H1 (cell line): ENCODE results near the gene LIMK2. TPM values are rescaled to one million over a fixed set of nuclear protein-coding genes. Genes with fewer than 3 reads are reported as not detected.
"Not testable (repeated sequence)": the region's sequence is repeated elsewhere in the genome, so short reads cannot be mapped to it uniquely, and the experiment has no call there.

Experiments used
- CTCF ChIA-PET: fragments of 300-600 bp; sonication (Branson Sonifier 250); formaldehyde crosslinking; loops from one replicate; lab custom pipeline; 2021; ENCODE audit not compliant: partially characterized antibody; lab: Charles Lee
- POLR2A ChIA-PET: fragments of 300-600 bp; sonication (Branson Sonifier 250); formaldehyde crosslinking; loops from one replicate; lab custom pipeline; 2021; ENCODE audit warnings: inconsistent platforms; ENCODE audit not compliant: partially characterized antibody; lab: Charles Lee
- DNase-seq, 2 experiments: peaks; one replicate each; pipeline versions ENCODE4 v3.0.0 to v3.0.0-alpha.2; 2010 to 2022; ENCODE audit warnings: low spot score in 2 of 2, low read depth in 1 of 2, mixed read lengths in 1 of 2
- FAIRE-seq: peaks from 2 replicates; lab custom pipeline; 2011; peaks lifted over from hg19 to GRCh38; lab: Jason Lieb, UNC
- H2AFZ ChIP-seq: 2 replicates; pipeline ENCODE4 v1.8.1; 2012; ENCODE audit warnings: low read length, inconsistent platforms
- H2AK5ac ChIP-seq: 2 replicates; pipeline ENCODE4 v1.6.1; 2013; ENCODE audit warnings: low read depth, low read length
- H2BK120ac ChIP-seq: replicated peaks from 2 replicates; pipeline ENCODE3; 2013; ENCODE audit warnings: low read depth, low read length, inconsistent platforms
- H2BK12ac ChIP-seq: 2 replicates; pipeline ENCODE4 v1.6.1; 2013; ENCODE audit warnings: low read depth, low read length
- H2BK15ac ChIP-seq: 2 replicates; pipeline ENCODE4 v1.6.1; 2013; ENCODE audit warnings: low read length
- H2BK20ac ChIP-seq: 2 replicates; pipeline ENCODE4 v1.6.1; 2013; ENCODE audit warnings: low read length
- H2BK5ac ChIP-seq: 2 replicates; pipeline ENCODE4 v1.6.1; 2013; ENCODE audit warnings: low read depth, low read length
- H3K14ac ChIP-seq: 2 replicates; pipeline ENCODE4 v1.6.1; 2013; ENCODE audit warnings: inconsistent platforms; ENCODE audit not compliant: insufficient read length
- H3K18ac ChIP-seq: 2 replicates; pipeline ENCODE4 v1.6.1; 2013; ENCODE audit warnings: low read length; ENCODE audit errors: extremely low read depth
- H3K23ac ChIP-seq: 2 replicates; pipeline ENCODE4 v1.6.1; 2013; ENCODE audit warnings: inconsistent platforms; ENCODE audit not compliant: insufficient read length
- H3K23me2 ChIP-seq: 2 replicates; pipeline ENCODE4 v1.6.1; 2013; ENCODE audit warnings: low read depth, low read length
- H3K27ac ChIP-seq: 2 replicates; pipeline ENCODE4 v1.6.1; 2011; ENCODE audit warnings: low read depth, low read length, inconsistent platforms
- H3K27me3 ChIP-seq, 4 experiments: replicated peaks in 1 of 4; 1 replicate in 1 of 4; 2 replicates in 3 of 4; pipeline versions ENCODE4 v1.6.1 to v1.8.1; 2011 to 2013; ENCODE audit warnings: low read length in 3 of 4, mild to moderate bottlenecking in 3 of 4, inconsistent platforms in 2 of 4, mixed read lengths in 2 of 4, moderate library complexity in 1 of 4; ENCODE audit not compliant: control insufficient read depth in 3 of 4, insufficient read depth in 3 of 4; ENCODE audit errors: extremely low read depth in 1 of 4
- H3K36me3 ChIP-seq, 4 experiments: 2 replicates each; pipeline versions ENCODE4 v1.6.1 to v1.8.1; 2011 to 2013; ENCODE audit warnings: mild to moderate bottlenecking in 4 of 4, low read length in 3 of 4, moderate library complexity in 2 of 4, control low read depth in 1 of 4, inconsistent platforms in 1 of 4; ENCODE audit not compliant: insufficient read depth in 4 of 4, control insufficient read depth in 2 of 4
- H3K4ac ChIP-seq: replicated peaks from 2 replicates; pipeline ENCODE3; 2013; ENCODE audit warnings: low read length, low read depth, mixed read lengths, inconsistent platforms; ENCODE audit not compliant: insufficient read length
- H3K4me1 ChIP-seq, 4 experiments: replicated peaks in 1 of 4; 1 replicate in 1 of 4; 2 replicates in 3 of 4; pipeline versions ENCODE4 v1.6.1 to v1.8.1; 2011 to 2013; ENCODE audit warnings: low read length in 3 of 4, inconsistent platforms in 2 of 4, mixed read lengths in 1 of 4; ENCODE audit not compliant: insufficient read depth in 4 of 4, control insufficient read depth in 3 of 4
- H3K4me2 ChIP-seq, 2 experiments: 2 replicates each; pipeline versions ENCODE4 v1.6.1 to v1.8.1; 2011 to 2013; ENCODE audit warnings: low read depth in 2 of 2, low read length in 2 of 2, control low read depth in 1 of 2, inconsistent platforms in 1 of 2, mild to moderate bottlenecking in 1 of 2; ENCODE audit not compliant: insufficient read depth in 1 of 2
- H3K4me3 ChIP-seq, 4 experiments: fragments of 200-600, 300-600 bp in 1 of 4; sonication (generic), shearing (Covaris generic), sonication (Bioruptor Twin) in 1 of 4; 2 replicates each; pipeline versions ENCODE4 v1.5.1 to v1.8.1; 2011 to 2016; ENCODE audit warnings: low read length in 4 of 4, low read depth in 3 of 4, control low read depth in 2 of 4, inconsistent platforms in 2 of 4, mild to moderate bottlenecking in 2 of 4, mixed read lengths in 1 of 4, moderate library complexity in 1 of 4; ENCODE audit not compliant: insufficient read depth in 2 of 4; ENCODE audit errors: extremely low read depth in 1 of 4
- H3K56ac ChIP-seq: replicated peaks from 2 replicates; pipeline ENCODE3; 2013; ENCODE audit warnings: low read depth, mild to moderate bottlenecking, mixed read lengths, low read length, inconsistent platforms; ENCODE audit not compliant: insufficient read length
- H3K79me1 ChIP-seq: 2 replicates; pipeline ENCODE4 v1.6.1; 2013; ENCODE audit warnings: low read depth, low read length, control low read depth
- H3K79me2 ChIP-seq, 2 experiments: 2 replicates each; pipeline versions ENCODE4 v1.6.1 to v1.8.1; 2012 to 2013; ENCODE audit warnings: low read length in 2 of 2, mild to moderate bottlenecking in 2 of 2, inconsistent platforms in 1 of 2; ENCODE audit not compliant: insufficient read depth in 2 of 2, control insufficient read depth in 1 of 2
- H3K9ac ChIP-seq, 4 experiments: replicated peaks in 1 of 4; 1 replicate in 1 of 4; 2 replicates in 3 of 4; pipeline versions ENCODE4 v1.6.1 to v1.8.1; 2011 to 2013; ENCODE audit warnings: low read depth in 3 of 4, low read length in 3 of 4, control low read depth in 2 of 4, mild to moderate bottlenecking in 2 of 4, moderate library complexity in 2 of 4, inconsistent platforms in 1 of 4; ENCODE audit errors: extremely low read depth in 1 of 4
- H3K9me3 ChIP-seq, 2 experiments: 2 replicates each; pipeline versions ENCODE4 v1.6.1 to v1.8.1; 2012 to 2013; ENCODE audit warnings: mild to moderate bottlenecking in 2 of 2, moderate library complexity in 2 of 2, control low read depth in 1 of 2, inconsistent platforms in 1 of 2, low read depth in 1 of 2, low read length in 1 of 2, mixed read lengths in 1 of 2; ENCODE audit not compliant: insufficient read depth in 2 of 2
- H4K20me1 ChIP-seq, 2 experiments: replicated peaks in 1 of 2; 2 replicates each; pipeline versions ENCODE3 to v1.8.1; 2011 to 2013; ENCODE audit warnings: inconsistent platforms in 2 of 2, low read length in 2 of 2, mild to moderate bottlenecking in 1 of 2; ENCODE audit not compliant: insufficient read depth in 2 of 2, control insufficient read depth in 1 of 2
- H4K5ac ChIP-seq: 2 replicates; pipeline ENCODE4 v1.6.1; 2013; ENCODE audit warnings: low read length, low read depth, mixed read lengths, inconsistent platforms; ENCODE audit not compliant: insufficient read length
- H4K8ac ChIP-seq: 2 replicates; pipeline ENCODE4 v1.8.0; 2013; ENCODE audit warnings: mild to moderate bottlenecking, moderate library complexity, low read length, inconsistent platforms; ENCODE audit not compliant: insufficient read depth; ENCODE audit errors: extremely low read depth
- H4K91ac ChIP-seq: replicated peaks from 2 replicates; pipeline ENCODE3; 2013; ENCODE audit warnings: low read length, mixed read lengths, inconsistent platforms; ENCODE audit not compliant: insufficient read length
- EP300 ChIP-seq, 2 experiments: IDR thresholded peaks; 1 replicate in 1 of 2; 2 replicates in 1 of 2; pipeline ENCODE4 v1.6.1; 2011 to 2012; ENCODE audit warnings: low read depth in 2 of 2, low read length in 2 of 2, mild to moderate bottlenecking in 2 of 2, borderline replicate concordance in 1 of 2, inconsistent platforms in 1 of 2, moderate library complexity in 1 of 2
- HDAC2 ChIP-seq, 2 experiments: fragments of 300-600 bp in 1 of 2; sonication (generic) in 1 of 2; IDR thresholded peaks; 2 replicates each; pipeline ENCODE4 v1.6.1; 2011 to 2012; ENCODE audit warnings: low read depth in 2 of 2, low read length in 2 of 2, mild to moderate bottlenecking in 2 of 2, moderate library complexity in 2 of 2, borderline replicate concordance in 1 of 2, inconsistent platforms in 1 of 2
- JUN ChIP-seq: IDR thresholded peaks from 2 replicates; pipeline ENCODE4 v1.6.1; 2011; ENCODE audit warnings: low read depth, mild to moderate bottlenecking, improper control_type of control experiment, low read length
- NRF1 ChIP-seq: IDR thresholded peaks from 2 replicates; pipeline ENCODE4 v1.6.1; 2011; ENCODE audit warnings: mild to moderate bottlenecking, low read depth, low read length, improper control_type of control experiment
- SIX5 ChIP-seq: IDR thresholded peaks from 2 replicates; pipeline ENCODE4 v1.6.1; 2011; ENCODE audit warnings: mild to moderate bottlenecking, low read depth, low read length
- SP4 ChIP-seq: IDR thresholded peaks from 2 replicates; pipeline ENCODE4 v1.6.1; 2012; ENCODE audit warnings: low read length, inconsistent platforms
- TAF7 ChIP-seq: optimal IDR thresholded peaks from 2 replicates; pipeline ENCODE3; 2011; ENCODE audit warnings: low read depth, mild to moderate bottlenecking, inconsistent platforms, low read length, moderate library complexity, borderline replicate concordance
- TBP ChIP-seq: IDR thresholded peaks from 2 replicates; pipeline ENCODE4 v1.6.1; 2011; ENCODE audit warnings: low read depth, low read length, improper control_type of control experiment
- USF2 ChIP-seq: IDR thresholded peaks from 2 replicates; pipeline ENCODE4 v1.6.1; 2011; ENCODE audit warnings: low read length, improper control_type of control experiment
- WGBS, 2 experiments: shearing (Covaris generic) in 1 of 2; methylation state at CpG; one replicate each; pipeline versions ENCODE4 v1.1.6 to v1.1.7; 2013 to 2015; ENCODE audit warnings: low lambda C conversion rate in 2 of 2, mixed read lengths in 2 of 2, inconsistent platforms in 1 of 2, low coverage in 1 of 2, missing lambda C conversion rate in 1 of 2; ENCODE audit not compliant: insufficient replicate concordance in 2 of 2, insufficient coverage in 1 of 2, insufficient read length in 1 of 2; ENCODE audit errors: extremely low coverage in 1 of 2, missing lambda C conversion rate in 1 of 2; 5-methylcytosine and 5-hydroxymethylcytosine counted together
- polyA plus RNA-seq, 7 experiments: library from polyadenylated mRNA; depleted of rRNA in 3 of 7; stranded (reverse) in 5 of 7; unstranded in 2 of 7; fragments of >200 nt in 5 of 7; fragments of 200-250 nt in 2 of 7; gene quantifications; 1 replicate in 5 of 7; 2 replicates in 1 of 7; 4 replicates in 1 of 7; pipeline versions ENCODE4 v1.2.1 to v1.2.3, GENCODE V29; 2011 to 2013; ENCODE audit warnings: missing spikeins in 2 of 7, mixed read lengths in 2 of 7
- total RNA-seq: library from RNA; stranded (reverse); fragmentation: NEBNext Ultra II Directional; extraction: Animal tissue kit (Norgen Biotek cat#: 25700); gene quantifications from 2 replicates; pipeline ENCODE4 v1.2.1, GENCODE V29; 2021

Gene LIMK2
- total and polyA plus RNA-seq, 2 of the 8 experiments (the other 6 are each of a cell fraction or from before 2014, with no cell fraction given): 13.2 to 37.6 TPM

GRCh38 chr22:31313366-31314147 is 101.5 kb downstream of the LIMK2 start (continued):
- TF ChIP-seq TAF7 (peak; percentile 65), SP4 (no peak), USF2 (no peak), HDAC2 (IDR thresholded peaks at IDR 0.05; ENCODE audit: borderline replicate concordance in 1 of 2, low read depth in 2 of 2, low read length in 2 of 2) (0 out of 4 replicates have a peak, but pooled peaks of 1 of the 2 experiments have one; percentile 9), TBP (0 out of 2 replicates have a peak, but pooled peaks have one; percentile 22), EP300 (IDR thresholded peaks at IDR 0.05; ENCODE audit: borderline replicate concordance in 1 of 2, low read depth in 2 of 2, low read length in 2 of 2) (peak in 1 of 2 experiments; percentile 70; a peak in 1 of 3 replicates), NRF1 (no peak), JUN (no peak), SIX5 (no peak)

DNA sequence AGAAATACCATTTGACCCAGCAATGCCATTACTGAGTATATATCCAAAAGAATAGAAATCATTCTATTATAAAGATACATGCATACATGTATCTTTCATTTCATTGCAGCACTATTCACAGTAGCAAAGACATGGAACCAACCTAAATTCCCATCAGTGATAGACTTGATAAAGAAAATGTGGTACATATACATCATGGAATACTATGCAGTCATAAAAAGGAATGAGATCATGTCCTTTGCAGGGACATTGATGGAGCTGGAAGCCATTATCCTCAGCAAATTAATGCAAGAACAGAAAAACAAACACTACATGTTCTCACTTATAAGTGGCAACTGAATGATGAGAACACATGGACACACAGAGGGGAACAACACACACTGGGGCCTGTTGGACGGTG is 102.1 kb downstream of the LIMK2 start:
- not testable (repeated sequence) for H2AK5ac ChIP-seq, H3K9me3 ChIP-seq, H3K79me1 ChIP-seq, H2BK20ac ChIP-seq, H3K4me3 ChIP-seq, DNase-seq, H4K20me1 ChIP-seq, H3K14ac ChIP-seq, H3K4ac ChIP-seq, H3K23ac ChIP-seq, H2BK15ac ChIP-seq, FAIRE-seq, H2BK12ac ChIP-seq, H3K23me2 ChIP-seq, H3K4me1 ChIP-seq, H3K9ac ChIP-seq, H3K4me2 ChIP-seq, H3K27me3 ChIP-seq, H4K91ac ChIP-seq, H2BK5ac ChIP-seq, H3K79me2 ChIP-seq, H3K18ac ChIP-seq, H3K36me3 ChIP-seq, H4K8ac ChIP-seq, H3K56ac ChIP-seq, H3K27ac ChIP-seq, H2AFZ ChIP-seq, H2BK120ac ChIP-seq, H4K5ac ChIP-seq
- 92% methylated on average over 1 of the region's 1 CpG; no CpG with 5 or more reads in 1 of the 2 experiments for WGBS, 2 experiments
- POLR2A ChIA-PET: interaction anchor here (1.1 to 3.3 kb wide), 8 partner anchors 9 to 33 kb away, joined by 3 to 14 read pairs (median 10); partner anchors contain the start of genes PATZ1 and PIK3IP1
- CTCF ChIA-PET: interaction anchor here (0.6 to 3.9 kb wide), 17 partner anchors 9 to 129 kb away, joined by 3 to 41 read pairs (median 7); partner anchors contain the start of genes LIMK2 and PIK3IP1
